Activated CD8-positive, alpha-beta memory T cell treated with anti-CD3 and anti-CD28 coated beads for 24 hours (primary cell): ENCODE data around the gene FGG.

Experiments
- DNase-seq: peaks from one replicate; pipeline ENCODE4 v3.0.0-alpha.2; 2020

FGG gene

DNA sequence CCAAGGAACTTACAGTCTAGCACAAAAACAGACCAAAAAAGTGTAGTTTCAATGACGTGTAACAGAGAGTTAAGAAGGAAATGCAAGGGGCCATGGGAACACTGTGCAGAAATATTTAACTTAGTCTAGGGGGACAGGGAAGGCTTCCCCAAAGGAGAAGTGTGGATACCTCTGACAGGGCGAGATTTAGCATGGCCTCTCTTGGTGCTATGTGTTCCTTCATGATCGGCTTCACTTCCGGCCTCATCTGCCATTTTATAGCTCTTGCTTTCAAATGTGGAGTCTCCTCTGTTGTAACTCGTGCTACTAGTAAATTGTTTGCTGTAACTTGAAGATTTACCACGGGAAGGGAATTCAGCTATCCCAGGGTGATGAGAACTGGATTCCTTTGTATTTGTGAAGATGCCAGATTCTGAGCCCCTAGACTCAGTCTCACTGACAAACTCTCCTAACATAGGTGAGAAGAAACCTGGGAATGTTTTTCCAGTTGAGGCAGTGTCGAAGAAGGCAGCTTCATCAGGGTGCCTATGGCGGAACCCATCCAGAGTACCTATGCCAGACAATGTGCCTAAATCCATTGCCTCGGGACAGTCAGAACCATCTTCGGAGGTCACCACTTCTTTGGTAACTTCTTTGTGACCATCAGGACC, 27.0 kb downstream of the FGG start:
- DNase-seq = no peak

DNA sequence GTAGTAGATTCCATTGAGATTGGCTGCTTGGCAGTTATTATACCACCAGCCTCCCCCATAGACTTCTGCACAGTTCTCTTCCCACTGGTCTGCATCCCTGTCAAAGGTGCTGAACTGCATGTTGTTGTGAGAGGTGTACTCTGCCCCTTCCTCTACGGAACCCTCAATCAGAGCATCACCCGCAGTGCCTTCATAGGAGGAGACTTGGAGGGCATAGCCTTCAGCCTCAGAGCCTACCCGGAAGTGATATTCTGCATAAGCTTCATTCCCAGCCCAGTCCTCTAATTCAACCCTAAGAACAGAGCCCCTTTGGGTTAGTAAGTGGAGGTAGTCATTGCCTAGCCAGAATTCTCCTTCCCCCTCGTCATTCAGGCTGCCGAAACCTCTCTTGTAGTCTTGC, 28.2 kb downstream of the FGG start:
- no peak for DNase-seq

DNA sequence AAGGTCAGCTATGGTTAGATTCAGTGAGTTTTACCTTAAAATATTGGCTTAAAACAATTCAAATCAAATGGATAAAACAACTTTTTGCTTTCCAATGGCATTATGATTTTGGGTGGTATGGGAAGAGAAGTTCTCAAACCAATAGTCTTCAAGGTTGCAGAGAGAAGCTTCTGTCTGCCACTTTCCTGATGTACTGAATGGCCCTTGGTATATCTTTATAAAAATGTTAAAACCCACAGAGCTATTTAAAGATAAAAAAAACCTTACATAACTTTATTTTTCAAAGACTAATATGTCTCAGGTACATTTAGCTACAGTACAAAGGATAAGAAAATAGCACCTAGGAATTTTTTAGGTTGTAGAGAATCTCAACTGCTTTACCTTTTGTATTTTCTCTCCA, 28.8 kb downstream of the FGG start:
- DNase-seq = no peak

DNA sequence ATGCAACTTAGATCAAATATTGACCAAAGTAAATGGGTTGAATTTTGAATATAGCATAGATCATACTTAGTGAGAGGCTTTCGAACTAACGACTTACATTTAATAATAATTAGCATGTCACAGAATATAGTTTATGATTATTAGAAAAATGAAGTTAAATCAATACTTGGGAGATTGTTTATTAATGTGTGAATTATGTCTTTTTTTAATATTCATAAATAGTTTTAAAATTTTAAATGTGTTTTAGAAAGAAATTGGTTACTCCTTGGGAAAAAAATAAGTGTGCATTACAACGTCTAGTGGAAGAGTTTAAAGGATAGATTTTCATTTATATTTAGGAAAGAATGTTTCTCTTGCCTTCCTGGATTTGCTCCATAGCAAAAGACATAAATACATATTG, 29.2 kb downstream of the FGG start:
- DNase-seq = no peak

DNA sequence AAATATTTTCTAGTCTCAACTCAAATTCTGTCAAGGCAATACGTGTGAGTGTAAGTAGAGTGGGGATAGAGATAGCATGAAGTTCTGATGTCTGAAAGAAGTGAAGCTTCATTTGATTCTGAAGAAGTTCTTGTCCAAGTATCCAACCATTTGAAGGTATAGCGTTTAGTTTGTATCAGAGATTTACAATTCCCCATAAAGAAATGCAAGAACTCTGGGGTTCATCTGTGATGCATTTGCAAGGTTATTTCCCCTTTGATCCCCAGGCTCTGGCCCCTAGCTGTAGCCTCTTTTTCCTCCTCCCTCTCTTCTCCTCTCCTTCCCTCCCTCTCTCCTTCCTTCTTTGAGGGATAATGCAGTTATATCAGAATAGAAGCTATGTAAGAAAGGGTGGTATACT, 29.7 kb downstream of the FGG start:
- DNase-seq = no peak

DNA sequence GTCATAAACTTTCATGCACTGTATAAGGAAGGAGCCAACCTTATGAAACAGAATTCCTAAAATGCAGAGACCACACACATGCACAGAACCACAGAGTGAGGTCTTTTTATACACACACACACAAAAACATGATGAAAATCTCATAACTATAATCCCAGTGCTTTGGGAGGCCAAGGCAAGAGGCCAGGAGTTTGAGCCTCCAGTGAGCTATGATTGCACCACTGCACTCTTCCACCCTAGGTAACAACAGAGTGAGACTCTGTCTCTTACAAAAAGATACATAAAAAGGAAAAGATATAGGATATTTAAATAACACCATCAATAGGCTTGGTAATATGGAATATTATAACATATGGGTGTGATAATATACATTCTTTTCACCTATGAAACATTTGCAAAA, 32.5 kb downstream of the FGG start:
- DNase-seq = no peak

DNA sequence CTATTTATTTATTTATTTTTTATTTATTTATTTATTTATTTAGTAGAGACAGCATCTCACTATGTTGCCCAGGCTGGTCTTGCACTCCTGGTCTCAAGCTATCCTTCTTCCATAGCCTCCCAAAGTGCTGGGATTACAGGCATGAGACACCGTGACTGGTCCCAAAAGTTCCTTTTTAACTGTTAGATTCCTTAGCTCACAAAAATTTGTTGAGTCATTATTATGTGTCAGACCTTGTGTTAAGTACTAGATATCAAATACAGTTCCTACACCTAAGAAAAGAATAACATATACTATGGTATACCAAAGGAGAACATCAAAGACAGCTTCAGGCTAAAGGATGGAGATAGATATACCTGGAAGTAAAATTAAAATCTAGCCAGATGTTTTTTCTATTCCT, 33.5 kb downstream of the FGG start:
- DNase-seq = no peak

DNA sequence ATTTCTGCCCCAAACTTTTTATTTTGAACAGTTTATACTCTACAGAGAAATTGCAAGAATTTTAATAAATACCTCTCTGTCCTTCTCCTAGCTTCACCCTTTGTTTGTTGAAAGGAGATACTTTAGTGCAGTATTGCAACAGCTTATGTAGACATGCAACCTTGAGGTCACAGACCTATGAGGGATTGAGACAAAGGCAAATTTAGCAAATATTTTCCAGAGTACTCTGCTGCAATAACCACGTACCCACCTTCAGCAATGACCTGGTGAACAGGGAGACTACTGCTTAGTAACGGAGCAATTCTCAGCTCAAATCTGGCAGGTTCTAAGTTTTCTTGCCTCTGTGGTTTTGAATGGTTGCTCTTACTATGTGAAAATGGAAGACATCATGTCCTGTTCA, 35.1 kb downstream of the FGG start:
- no peak for DNase-seq

DNA sequence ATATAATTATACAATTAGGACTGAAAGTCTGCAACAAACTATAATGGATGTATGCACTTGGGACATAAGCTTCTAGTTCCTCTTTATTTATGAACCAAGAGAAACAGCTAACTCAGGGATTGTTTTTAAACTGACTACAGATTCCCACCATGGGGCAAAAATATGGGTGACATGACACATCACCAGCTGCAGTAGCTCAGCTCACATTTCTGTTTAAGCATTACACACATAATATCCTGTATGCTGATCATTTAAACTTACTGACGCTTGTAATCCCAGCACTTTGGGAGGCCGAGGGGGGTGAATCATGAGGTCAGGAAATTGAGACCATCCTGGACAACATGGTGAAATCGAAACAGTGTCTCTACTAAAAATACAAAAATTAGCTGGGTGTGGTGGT, 38.1 kb downstream of the FGG start:
- no peak for DNase-seq

DNA sequence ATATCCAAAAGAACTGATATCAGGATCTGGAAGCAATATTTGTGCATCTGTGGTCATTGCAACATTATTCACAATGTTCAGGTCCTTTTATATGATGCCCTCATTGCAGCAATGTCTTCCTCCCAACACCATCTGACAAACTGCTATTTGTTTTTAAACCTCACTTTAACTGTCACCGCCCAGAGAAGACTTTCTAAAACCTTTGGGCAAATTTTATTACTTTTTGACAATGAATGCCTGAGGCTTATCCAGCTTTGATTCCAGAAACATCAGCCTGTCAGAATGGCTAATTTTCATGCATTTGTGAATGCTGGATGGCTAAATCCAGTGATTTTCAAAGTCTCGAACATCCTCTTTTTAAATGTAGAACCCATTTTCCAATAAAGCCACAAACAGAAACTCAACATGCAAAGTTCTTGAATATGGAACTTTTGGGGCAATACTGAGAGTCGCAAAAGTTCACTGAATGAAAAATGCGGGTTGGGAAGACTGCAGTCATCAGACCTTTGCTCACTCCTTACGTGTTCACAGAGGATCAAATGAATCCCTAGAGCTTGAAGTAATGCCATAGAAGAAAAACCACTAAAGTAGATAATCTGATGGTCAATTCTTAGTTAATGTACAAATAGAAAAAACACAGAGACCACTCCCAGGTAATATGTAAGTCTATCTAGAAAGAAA, 39.1 kb downstream of the FGG start:
- no peak for DNase-seq

DNA sequence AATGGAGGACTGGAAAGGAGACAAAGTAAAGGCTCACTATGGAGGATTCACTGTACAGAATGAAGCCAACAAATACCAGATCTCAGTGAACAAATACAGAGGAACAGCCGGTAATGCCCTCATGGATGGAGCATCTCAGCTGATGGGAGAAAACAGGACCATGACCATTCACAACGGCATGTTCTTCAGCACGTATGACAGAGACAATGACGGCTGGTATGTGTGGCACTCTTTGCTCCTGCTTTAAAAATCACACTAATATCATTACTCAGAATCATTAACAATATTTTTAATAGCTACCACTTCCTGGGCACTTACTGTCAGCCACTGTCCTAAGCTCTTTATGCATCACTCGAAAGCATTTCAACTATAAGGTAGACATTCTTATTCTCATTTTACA, 42.9 kb downstream of the FGG start:
- DNase-seq = no peak

DNA sequence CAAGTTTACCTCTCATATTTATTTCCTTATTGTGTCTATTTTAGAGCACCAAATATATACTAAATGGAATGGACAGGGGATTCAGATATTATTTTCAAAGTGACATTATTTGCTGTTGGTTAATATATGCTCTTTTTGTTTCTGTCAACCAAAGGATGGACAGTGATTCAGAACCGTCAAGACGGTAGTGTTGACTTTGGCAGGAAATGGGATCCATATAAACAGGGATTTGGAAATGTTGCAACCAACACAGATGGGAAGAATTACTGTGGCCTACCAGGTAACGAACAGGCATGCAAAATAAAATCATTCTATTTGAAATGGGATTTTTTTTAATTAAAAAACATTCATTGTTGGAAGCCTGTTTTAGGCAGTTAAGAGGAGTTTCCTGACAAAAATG, 43.4 kb downstream of the FGG start:
- DNase-seq = no peak

DNA sequence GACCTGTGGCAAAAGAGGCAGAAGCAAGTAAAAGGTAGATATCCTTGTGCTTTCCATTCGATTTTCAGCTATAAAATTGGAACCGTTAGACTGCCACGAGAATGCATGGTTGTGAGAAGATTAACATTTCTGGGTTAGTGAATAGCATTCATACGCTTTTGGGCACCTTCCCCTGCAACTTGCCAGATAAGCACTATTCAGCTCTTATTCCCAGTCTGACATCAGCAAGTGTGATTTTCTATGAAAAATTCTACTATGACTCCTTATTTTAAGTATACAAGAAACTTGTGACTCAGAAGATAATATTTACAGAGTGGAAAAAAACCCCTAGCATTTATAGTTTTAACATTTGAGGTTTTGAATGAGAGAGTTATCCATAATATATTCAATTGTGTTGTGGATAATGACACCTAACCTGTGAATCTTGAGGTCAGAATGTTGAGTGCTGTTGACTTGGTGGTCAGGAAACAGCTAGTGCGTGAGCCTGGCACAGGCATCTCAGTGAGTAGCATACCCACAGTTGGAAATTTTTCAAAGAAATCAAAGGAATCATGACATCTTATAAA, 45.7 kb downstream of the FGG start:
- no peak for DNase-seq

DNA sequence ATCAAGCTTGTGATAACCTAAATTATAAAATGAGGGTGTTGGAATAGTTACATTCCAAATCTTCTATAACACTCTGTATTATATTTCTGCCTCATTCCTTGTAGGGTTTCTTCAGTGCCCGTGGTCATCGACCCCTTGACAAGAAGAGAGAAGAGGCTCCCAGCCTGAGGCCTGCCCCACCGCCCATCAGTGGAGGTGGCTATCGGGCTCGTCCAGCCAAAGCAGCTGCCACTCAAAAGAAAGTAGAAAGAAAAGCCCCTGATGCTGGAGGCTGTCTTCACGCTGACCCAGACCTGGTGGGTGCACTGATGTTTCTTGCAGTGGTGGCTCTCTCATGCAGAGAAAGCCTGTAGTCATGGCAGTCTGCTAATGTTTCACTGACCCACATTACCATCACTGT, 46.8 kb downstream of the FGG start:
- DNase-seq = no peak

DNA sequence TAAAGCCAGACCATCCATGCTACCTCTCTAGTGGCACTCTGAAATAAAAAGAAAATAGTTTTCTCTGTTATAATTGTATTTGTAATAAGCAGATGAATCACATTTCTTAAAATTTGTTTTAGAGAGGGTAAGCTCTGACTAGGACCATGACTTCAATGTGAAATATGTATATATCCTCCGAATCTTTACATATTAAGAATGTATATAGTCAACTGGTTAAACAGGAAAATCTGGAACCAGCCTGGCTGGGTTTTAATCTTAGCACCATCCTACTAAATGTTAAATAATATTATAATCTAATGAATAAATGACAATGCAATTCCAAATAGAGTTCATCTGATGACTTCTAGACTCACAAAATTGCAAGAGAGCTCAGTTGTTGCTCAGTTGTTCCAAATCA, 48.1 kb downstream of the FGG start:
- no peak for DNase-seq

DNA sequence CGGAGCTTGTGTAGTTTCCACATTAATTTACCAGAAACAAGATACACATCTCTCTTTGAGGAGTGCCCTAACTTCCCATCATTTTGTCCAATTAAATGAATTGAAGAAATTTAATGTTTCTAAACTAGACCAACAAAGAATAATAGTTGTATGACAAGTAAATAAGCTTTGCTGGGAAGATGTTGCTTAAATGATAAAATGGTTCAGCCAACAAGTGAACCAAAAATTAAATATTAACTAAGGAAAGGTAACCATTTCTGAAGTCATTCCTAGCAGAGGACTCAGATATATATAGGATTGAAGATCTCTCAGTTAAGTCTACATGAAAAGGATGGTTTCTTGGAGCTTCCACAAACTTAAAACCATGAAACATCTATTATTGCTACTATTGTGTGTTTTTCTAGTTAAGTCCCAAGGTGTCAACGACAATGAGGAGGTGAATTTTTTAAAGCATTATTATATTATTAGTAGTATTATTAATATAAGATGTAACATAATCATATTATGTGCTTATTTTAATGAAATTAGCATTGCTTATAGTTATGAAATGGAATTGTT, 49.7 kb downstream of the FGG start, which contains the start of gene FGB:
TSS of gene FGB (plus strand) at position 315 of the 558 bp plus-strand sequence. CDS start at position 323, 8 bp downstream.
- DNase-seq = no peak

DNA sequence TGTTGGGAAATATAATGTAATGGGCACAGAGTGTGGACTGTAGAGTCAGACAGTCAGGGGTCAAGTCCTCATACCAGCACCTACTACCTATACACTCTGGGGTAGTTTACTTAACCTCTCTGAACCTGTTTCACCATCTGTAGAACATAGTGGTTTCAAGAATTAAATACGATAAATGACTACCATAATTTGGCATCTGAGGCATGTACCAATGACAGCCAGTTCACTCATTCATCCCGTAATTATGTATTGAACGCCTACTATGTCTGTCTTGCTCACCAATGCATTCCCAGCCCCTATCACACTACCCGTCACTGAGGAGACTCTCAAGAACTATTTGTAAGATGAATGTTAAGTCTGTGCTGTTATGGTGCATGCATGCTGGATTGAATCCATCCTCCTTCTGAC, 51.6 kb downstream of the FGG start:
- no peak for DNase-seq

DNA sequence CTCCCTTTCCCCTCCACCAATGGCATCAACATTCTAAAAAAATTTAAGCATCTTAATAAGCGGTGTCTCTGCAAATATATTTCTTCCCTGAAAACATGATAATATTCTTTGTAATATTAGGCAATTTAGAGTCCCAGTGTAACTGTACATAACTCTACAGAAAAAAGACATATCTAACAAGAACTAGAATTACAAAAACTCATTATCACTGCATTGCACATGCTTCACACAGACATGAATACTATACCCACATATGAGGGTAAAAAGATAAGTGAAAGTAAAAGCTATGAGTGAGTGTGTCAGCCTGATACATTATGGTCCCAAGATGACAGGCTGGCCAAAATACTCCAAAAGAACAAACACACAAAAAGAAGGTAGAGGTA, 52.0 kb downstream of the FGG start:
- DNase-seq = no peak

DNA sequence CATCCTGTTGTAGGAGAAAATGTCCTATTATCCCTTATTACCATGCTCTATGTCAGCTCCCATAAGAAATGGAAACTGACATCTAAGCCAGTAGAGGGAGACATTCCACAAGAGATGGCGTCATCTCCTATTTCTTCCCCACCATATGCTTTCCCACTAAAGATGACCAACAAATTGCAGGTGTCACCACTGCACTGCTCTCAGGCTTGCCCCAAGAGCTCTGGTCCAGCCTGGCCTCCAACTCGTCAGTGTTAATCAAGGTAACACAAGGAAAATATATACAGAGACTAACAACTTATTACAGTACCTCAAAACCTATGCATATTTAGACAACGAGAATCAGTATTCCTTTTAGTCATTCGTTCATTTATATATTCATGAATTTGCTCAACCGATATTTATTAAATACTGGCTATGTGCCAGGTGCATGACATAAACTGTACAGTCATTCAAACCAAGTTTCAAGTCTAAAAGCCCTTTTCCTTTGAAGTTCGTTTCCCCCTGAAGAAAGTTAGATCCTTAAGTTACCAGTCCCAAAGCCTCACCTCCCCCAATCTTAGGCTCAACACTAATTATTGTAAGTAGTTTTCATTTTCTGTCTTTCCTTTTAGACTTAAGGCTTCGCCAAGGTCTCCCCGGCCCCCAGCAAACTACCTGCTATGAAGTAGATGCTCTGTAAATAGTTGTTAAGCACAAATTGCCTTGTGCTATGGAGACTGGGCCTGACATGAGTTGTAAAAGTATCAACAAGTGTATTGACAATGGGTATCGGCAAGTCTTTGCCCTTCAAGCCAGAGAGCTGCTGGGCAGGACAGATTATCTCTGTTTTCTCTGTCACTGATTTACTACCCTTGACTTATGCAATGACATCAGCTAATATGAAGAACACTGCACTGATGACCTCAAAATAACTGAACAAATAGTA, 52.7 kb downstream of the FGG start:
- no peak for DNase-seq

DNA sequence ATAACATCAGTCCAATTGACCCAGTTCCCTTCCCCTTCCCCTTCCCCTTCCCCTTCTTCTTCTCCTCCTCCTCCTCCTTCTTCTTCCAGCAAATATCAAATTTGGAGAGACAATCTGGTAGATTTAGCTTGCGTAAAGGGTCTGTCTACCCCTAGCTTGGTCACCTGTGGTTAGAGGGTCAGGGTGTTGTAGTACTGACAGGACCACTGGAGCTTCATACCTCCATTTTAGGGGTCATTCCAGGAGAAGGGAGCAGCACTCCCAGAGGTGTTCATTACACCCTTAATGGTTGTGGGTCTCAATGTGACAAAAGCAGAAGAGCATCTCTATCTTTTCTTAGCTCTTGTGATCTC, 53.3 kb downstream of the FGG start:
- DNase-seq = no peak
